Fibroblast of the aortic adventitia (primary cell): ENCODE results near the gene TAS1R1. TPM values are rescaled to one million over a fixed set of nuclear protein-coding genes. Genes with fewer than 3 reads are reported as not detected.

Experiments
- DNase-seq: peaks from one replicate; pipeline ENCODE4 v3.0.0-alpha.2; 2010; ENCODE audit warnings: low read depth
- H3K4me3 ChIP-seq: 2 replicates; pipeline ENCODE4 v1.5.1; 2011; ENCODE audit warnings: low read depth, mild to moderate bottlenecking, control low read depth, low read length, moderate library complexity
- total RNA-seq: library from RNA; depleted of rRNA; stranded (reverse); fragments of >200 nt; gene quantifications from 2 replicates; pipeline ENCODE4 v1.2.3, GENCODE V29; 2012; ENCODE audit warnings: low replicate concordance
- TF ChIP-seq, protein P1 (sequence below): IDR thresholded peaks from 2 replicates; pipeline ENCODE4 v1.5.1; 2011; ENCODE audit warnings: mild to moderate bottlenecking, low read length, control low read depth, inconsistent platforms; ENCODE audit not compliant: insufficient read depth

The TAS1R1 gene
- total RNA-seq, 1 donor = not detected

DNA sequence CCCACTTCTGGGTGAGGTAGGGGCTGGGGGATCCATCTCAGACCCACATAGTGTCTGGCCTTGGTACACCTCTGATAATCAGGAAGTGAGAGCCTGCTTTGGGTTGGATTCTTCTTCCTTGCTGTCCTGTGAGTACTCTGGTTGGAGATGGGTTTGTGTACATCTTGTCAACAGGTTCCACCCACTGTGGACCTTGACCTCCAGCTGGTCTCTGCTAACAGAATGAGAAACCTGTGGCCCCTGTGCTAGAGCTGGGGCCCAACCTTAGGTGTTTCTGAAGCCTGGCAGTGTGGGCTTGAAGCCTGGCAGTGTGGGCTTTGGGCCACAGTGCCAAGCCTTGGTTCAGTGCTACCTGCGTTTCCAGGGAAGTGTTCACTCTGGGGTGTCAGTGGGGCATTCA, 27.3 kb downstream of the TAS1R1 start:
- TF ChIP-seq, protein P1, sequence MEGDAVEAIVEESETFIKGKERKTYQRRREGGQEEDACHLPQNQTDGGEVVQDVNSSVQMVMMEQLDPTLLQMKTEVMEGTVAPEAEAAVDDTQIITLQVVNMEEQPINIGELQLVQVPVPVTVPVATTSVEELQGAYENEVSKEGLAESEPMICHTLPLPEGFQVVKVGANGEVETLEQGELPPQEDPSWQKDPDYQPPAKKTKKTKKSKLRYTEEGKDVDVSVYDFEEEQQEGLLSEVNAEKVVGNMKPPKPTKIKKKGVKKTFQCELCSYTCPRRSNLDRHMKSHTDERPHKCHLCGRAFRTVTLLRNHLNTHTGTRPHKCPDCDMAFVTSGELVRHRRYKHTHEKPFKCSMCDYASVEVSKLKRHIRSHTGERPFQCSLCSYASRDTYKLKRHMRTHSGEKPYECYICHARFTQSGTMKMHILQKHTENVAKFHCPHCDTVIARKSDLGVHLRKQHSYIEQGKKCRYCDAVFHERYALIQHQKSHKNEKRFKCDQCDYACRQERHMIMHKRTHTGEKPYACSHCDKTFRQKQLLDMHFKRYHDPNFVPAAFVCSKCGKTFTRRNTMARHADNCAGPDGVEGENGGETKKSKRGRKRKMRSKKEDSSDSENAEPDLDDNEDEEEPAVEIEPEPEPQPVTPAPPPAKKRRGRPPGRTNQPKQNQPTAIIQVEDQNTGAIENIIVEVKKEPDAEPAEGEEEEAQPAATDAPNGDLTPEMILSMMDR = no peak
- no peak for DNase-seq
- no peak overlapping the region for H3K4me3 ChIP-seq

DNA sequence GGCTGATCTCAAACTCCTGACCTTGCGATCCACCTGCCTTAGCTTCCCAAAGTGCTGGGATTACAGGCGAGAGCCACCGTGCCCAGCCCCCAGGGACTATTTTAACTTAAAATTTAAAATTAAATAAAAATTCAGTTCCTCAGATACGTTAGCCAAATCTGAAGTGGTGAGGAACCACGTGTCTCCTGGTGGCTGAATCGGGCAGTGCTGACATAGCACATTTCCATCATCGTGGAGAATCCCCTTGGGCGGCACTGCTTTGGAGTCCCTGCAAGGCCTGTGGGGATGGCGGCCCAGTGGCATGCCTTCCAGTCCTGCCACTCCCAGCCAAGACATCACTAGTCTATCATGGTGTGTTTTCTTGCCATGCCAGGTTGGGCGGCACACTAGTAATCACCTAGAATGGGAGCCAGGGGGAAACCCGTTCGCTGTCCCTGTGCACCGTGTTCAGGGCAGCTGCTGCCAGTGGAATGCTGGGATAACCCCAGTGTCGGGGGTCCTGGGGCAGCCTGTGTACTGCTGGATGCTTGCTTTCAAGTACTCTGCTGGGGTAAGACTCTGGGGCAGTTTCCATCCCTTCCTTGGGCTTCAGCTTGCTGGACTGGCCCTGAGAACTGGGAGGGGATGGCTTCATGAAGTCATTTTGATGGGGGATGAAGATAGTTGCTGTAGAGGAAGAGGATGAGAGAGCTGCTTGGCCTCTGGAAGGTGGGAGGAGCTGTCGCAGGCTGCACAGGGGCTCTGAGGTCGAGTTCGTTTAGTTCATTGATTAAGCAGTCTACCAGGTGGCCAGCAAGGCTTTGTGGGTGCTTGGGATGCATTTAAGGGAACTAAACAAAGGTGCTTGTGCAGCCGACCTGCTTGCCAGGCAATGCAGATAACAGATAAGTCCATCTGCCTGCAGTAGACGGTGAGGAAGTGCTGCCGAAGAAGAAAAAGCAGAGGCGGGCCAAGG, 29.3 kb downstream of the TAS1R1 start:
- H3K4me3 ChIP-seq = no peak overlapping the region
- TF ChIP-seq, protein P1 = peak; percentile 36
- DNase-seq = no peak

DNA sequence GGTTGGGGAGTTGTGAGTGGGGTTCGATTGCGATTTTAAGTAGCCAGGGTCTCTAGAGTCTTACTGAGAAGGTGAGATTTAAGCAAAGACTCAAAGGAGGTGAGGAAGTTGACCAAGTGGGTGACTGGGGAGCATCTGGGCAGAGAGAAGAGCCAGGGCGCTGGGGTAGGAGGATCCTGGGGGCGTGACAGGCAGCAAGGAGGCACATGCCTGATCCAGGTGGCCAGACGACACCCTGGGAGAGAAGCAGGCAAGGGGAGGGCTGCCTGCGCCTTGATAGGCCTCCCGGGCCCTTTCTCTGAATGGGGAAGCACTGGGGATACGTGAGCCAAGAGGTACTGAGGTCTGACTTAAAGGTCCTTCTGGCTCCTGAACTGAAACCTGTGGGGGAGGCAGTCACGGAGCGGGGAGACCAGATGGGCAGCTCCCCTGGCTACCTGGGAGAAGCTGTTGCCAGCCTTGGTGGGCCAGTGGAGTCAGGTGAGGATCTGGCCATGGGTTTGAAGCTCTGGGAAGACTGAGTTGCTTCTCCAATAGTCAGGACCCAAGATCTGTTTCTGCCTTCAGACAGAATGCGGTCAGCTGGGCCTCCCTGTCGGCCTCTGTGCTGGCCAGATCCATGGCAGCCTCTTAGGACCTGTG, 30.1 kb downstream of the TAS1R1 start:
- TF ChIP-seq, protein P1 = no peak
- DNase-seq = no peak
- no peak overlapping the region for H3K4me3 ChIP-seq

DNA sequence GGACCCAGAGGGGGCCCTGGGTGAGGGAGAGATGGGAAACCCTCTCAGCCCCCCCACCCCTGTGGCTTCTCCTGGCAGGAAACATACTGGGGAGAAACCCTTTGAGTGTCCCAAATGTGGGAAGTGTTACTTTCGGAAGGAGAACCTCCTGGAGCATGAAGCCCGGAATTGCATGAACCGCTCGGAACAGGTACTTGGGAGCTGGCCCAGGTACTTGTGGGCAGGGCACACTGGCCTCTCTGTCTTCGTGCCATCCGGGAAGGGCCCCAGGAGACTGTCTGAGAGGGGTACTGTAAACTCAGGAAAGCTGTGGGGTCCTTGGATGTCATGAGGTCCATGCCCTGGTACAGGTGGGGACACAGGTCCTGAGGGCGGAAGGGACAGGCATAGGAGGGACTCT, 30.7 kb downstream of the TAS1R1 start:
- H3K4me3 ChIP-seq = no peak overlapping the region
- no peak for DNase-seq
- TF ChIP-seq, protein P1 = no peak

DNA sequence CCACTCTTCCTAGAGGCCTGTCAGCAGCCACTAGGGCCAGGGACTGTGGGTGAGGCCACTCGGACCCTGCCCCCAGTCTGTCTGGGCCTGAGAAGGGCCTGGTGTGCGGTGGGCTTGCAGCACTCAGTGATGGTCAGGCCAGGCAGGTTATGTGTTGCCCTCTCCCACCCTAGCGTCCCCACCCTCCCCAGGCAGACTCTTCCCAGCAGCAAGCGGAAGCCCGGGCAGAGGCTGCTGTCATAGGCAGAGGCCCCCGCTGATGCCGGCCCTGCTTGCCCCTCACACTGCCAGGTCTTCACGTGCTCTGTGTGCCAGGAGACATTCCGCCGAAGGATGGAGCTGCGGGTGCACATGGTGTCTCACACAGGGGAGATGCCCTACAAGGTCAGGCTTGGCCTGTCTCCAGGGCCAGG, 31.3 kb downstream of the TAS1R1 start:
- no peak overlapping the region for H3K4me3 ChIP-seq
- TF ChIP-seq, protein P1 = no peak
- no peak for DNase-seq

DNA sequence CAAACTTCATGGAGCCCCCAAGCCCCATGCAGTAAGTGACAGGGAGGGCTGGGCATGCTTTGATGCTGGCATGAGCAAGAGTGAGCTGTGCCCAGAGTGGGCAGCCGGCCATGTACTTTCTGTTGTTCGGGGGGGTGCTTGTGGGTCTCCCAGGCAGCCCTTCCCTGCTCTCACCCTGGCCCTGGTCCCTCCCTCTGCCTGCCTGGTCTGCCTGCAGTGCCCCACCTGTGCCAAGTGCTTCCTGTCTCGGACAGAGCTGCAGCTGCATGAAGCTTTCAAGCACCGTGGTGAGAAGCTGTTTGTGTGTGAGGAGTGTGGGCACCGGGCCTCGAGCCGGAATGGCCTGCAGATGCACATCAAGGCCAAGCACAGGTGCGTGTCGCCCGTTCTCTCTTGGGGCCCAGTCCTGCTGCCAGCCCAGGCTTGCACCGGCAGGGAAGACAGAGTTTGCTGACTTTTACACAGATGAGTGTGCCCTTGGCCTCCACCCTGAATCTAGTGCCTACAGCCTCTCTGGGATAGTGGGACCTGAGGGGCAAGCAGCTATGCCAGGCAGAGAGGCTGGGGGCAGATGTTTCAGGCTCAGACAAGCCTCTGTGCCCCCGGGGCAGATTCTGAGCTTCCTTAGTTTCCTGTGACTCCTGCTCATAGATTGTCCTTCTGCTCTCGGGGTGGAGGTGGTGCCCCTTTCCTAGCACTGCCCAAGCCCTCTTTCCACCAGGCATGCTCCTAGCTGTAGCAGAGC, 32.3 kb downstream of the TAS1R1 start:
- TF ChIP-seq, protein P1 = no peak
- no peak for DNase-seq

More for the DNA sequence above, 32.3 kb downstream of the TAS1R1 start:
- H3K4me3 ChIP-seq = no peak overlapping the region
